ENCODE measurements around the gene GKAP1.

DNA sequence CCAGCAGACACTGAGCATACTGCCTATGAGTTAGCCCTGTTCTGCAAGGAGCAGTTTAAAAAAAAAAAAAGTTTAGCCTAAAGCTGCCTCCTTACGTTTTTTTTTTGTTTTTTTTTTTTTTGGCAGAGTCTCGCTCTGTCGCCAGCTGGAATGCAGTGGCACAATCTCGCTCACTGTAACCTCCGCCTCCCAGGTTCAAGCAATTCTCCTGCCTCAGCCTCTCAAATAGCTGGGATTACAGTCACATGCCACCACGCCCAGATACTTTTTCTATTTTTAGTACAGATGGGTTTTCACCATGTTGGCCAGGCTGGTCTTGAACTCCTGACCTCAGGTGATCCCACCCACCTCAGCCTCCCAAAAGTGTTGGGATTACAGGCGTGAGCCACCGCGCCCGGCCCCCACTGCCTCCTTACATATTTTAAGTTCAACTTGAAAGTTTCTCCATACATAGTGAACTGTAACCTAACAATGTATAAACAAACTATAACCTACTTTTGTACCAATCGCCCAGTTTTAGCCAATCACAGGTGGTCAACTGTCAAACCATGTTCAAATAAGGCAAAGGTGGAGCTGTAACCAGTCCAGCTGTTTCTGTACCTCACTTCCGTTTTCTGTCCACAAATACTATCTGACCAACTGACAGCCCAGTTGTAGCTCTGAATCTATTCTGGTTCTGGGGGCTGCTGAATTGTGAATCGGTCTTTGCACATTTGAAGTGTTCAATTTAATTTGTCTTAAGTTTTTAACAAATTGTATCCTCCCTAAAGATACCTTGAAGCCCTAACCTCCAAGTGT lies 17.1 kb downstream of the GKAP1 start:
- TF ChIP-seq, protein P1, sequence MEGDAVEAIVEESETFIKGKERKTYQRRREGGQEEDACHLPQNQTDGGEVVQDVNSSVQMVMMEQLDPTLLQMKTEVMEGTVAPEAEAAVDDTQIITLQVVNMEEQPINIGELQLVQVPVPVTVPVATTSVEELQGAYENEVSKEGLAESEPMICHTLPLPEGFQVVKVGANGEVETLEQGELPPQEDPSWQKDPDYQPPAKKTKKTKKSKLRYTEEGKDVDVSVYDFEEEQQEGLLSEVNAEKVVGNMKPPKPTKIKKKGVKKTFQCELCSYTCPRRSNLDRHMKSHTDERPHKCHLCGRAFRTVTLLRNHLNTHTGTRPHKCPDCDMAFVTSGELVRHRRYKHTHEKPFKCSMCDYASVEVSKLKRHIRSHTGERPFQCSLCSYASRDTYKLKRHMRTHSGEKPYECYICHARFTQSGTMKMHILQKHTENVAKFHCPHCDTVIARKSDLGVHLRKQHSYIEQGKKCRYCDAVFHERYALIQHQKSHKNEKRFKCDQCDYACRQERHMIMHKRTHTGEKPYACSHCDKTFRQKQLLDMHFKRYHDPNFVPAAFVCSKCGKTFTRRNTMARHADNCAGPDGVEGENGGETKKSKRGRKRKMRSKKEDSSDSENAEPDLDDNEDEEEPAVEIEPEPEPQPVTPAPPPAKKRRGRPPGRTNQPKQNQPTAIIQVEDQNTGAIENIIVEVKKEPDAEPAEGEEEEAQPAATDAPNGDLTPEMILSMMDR (CRISPR knock-in tag; IDR thresholded peaks at IDR 0.05) = no peak
- TF ChIP-seq, protein P2, sequence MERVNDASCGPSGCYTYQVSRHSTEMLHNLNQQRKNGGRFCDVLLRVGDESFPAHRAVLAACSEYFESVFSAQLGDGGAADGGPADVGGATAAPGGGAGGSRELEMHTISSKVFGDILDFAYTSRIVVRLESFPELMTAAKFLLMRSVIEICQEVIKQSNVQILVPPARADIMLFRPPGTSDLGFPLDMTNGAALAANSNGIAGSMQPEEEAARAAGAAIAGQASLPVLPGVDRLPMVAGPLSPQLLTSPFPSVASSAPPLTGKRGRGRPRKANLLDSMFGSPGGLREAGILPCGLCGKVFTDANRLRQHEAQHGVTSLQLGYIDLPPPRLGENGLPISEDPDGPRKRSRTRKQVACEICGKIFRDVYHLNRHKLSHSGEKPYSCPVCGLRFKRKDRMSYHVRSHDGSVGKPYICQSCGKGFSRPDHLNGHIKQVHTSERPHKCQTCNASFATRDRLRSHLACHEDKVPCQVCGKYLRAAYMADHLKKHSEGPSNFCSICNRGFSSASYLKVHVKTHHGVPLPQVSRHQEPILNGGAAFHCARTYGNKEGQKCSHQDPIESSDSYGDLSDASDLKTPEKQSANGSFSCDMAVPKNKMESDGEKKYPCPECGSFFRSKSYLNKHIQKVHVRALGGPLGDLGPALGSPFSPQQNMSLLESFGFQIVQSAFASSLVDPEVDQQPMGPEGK (CRISPR knock-in tag; IDR thresholded peaks at IDR 0.05) = no peak
- TF ChIP-seq CBX1 (IDR thresholded peaks at IDR 0.05; ENCODE audit: low read depth) (no peak), SIN3A (IDR thresholded peaks at IDR 0.05; ENCODE audit: borderline replicate concordance, low read depth, low read length) (no peak)

Measured in HepG2 (cell line).